GM13977 (cell line): ENCODE results near the gene PBX3.

Experiments
- DNase-seq: peaks from one replicate; pipeline ENCODE4 v3.0.0; 2012; ENCODE audit warnings: low spot score
- in situ Hi-C: fragments of 300-500 bp; cut with MboI; formaldehyde crosslinking; loops from one replicate; pipeline ENCODE4 v1.12.0; 2022; ENCODE audit warnings: low sequenced_read_pairs, low pct_unique_long_range_greater_than_20kb, mixed read lengths, inconsistent platforms; ENCODE audit not compliant: unreplicated experiment
- TF ChIP-seq, protein P1 (sequence below): IDR thresholded peaks from 2 replicates; pipeline ENCODE4 v1.5.1; 2012; ENCODE audit warnings: mild to moderate bottlenecking, control low read depth; ENCODE audit not compliant: insufficient read depth; ENCODE audit errors: extremely low read depth, missing control alignments

Gene PBX3

DNA sequence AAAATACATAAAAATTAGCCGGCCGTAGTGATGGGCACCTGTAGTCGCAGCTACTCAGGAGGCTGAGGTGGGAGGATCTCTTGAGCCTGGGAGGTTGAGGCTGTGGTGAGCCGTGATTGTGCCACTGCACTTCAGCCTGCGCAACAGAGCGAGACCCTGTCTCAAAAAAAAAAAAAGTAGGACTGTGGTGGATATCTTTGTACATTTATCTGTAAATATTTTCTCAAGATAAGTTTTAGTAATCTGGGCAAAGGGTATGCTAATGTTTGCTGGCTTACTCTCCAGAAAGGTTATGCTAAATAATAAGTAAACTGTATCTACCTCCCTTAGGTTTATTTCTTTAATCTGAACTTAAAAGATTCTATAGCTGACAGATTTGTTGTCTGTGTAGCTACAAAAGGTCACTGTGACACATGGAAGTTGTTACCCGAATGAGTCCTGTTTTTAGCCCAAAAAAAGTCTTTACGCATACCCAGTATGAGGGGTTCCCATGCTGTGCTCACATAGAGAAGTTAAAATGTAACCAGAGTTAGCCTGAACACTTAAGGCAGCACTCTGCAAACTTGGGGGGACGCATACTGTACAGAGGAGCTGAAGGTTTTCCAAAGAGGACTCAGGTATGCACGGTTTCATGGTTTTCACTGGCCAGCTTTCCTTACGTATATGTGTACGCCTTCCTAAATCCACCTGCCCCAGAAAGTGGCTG lies 206.3 kb downstream of the PBX3 start:
- in situ Hi-C loops, result no loop called here

DNA sequence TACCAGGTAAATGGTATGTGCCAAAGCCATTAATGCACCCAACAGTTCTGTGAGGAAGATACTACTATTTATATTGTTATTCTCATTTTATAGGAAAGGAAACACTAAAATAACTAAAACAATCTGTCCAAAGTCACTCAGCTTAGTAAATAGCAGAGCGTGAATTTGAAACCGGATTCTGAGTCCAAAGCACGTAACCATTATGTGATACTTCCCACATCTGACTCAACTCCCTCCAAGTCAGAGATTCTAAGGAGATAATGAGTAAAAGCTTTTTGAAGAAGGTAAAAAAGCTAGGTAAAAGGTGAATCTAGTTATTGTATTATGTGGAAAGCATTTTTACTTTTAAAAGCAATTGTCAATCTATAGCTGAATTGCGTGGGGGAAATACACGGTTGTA lies 208.9 kb downstream of the PBX3 start:
- TF ChIP-seq, protein P1, sequence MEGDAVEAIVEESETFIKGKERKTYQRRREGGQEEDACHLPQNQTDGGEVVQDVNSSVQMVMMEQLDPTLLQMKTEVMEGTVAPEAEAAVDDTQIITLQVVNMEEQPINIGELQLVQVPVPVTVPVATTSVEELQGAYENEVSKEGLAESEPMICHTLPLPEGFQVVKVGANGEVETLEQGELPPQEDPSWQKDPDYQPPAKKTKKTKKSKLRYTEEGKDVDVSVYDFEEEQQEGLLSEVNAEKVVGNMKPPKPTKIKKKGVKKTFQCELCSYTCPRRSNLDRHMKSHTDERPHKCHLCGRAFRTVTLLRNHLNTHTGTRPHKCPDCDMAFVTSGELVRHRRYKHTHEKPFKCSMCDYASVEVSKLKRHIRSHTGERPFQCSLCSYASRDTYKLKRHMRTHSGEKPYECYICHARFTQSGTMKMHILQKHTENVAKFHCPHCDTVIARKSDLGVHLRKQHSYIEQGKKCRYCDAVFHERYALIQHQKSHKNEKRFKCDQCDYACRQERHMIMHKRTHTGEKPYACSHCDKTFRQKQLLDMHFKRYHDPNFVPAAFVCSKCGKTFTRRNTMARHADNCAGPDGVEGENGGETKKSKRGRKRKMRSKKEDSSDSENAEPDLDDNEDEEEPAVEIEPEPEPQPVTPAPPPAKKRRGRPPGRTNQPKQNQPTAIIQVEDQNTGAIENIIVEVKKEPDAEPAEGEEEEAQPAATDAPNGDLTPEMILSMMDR, result no peak
- DNase-seq, result no peak
- in situ Hi-C loops, result no loop called here

More for the DNA sequence above, 206.3 kb downstream of the PBX3 start:
- DNase-seq, result no peak
- TF ChIP-seq, protein P1, result no peak

- TF ChIP-seq, protein P1, result no peak
- in situ Hi-C loops, result no loop called here
- DNase-seq, result no peak
Observed at GRCh38 chr9:125959315-125959714, 212.1 kb downstream of the PBX3 start.

DNA sequence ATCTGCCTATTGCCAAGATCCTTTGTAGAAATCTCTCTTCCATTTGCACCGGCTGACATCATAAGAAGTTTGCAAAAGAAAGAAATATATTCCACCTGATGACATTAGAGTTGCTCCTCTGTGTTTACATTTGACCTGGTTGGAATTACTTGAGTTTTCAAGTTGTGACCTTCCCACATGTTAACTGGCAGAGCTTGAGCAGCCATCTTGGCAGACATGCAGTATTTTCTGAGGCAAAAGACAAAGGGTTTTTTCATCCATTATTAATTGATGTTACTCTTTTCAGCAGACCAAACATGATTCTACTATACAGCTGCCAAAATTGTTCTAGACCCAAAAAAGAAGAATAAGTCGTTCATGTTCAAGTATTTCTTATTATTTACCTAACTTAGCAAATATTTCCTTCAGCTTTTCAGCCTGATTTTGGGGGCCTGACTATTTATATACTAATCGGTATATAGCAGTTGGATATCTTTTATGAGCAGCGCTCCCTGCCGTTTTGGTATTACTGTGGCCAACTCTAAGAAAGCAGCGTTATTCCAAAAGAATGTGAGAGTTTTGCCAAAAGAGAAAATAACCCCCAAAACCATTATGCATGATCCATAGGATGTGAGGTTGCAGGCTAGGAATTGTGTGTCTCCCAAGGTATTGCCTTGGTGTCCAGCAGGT lies 212.9 kb downstream of the PBX3 start:
- no peak for DNase-seq
- in situ Hi-C loops, result no loop called here
- TF ChIP-seq, protein P1, result no peak

GRCh38 chr9:125960626-125961025 lies 213.5 kb downstream of the PBX3 start:
- DNase-seq, result no peak
- in situ Hi-C loops, result no loop called here
- TF ChIP-seq, protein P1, result no peak

- TF ChIP-seq, protein P1, result no peak
- DNase-seq, result no peak
- in situ Hi-C loops, result no loop called here
Observed at GRCh38 chr9:125961072-125961471, 213.9 kb downstream of the PBX3 start.
